ENCODE results near the gene BLOC1S2.
A peak's percentile ranks its signal among the peaks of the same experiment; 100 is the strongest.

Gene BLOC1S2

DNA sequence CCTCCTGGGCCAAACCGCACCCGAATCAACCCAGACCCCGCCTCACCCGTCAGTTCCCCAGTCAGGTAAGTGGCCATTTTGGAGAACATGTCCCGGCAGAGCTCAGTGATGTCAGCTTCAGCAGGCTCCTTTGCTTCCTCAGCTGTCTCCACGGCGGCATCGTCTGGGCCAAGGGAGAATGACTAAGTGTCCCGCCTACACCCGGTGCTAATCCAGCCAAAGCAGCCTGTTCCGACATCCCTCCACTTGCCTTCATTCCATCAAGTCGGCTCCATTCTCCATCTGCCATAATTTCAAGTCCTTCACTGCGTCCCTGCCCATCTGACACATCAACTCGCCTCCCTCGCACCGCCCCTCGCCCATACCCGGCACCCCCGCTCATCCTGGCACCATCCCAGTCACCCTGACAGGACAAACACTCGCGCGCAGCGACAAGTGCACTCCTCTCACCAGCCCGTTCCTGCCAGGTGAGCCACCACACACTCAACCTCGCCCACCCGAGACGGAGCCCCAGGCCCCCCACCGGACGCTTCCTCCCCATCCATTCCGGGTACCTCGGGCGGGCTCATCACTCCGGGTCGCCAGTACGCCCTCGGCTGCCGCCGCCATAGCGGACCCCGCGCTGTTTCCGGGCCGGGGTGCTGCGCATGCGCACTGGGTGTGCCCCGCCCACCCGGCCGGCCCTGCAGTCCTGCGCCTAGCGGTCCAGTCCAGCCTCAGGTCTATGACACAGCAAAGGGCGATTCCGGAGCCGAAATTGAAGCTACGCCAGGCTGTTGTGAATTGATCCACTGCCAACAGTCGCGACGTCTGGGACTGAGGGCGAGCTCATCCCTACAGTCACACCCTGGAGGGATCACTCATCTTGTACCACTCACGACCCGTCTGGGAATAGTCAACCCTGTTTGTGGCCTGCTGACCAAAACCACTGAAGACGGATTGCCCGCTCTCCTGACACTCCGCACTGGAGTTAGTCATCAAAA lies at the start of gene BLOC1S2:
Gene BLOC1S2, minus strand, starts transcription at position 630 of the 983 bp plus-strand sequence. Its CDS starts 21 bp downstream, at position 609.
- TF ChIP-seq CTCF (IDR thresholded peaks at IDR 0.05; ENCODE audit: extremely low read depth, insufficient read depth, missing control alignments) = no peak
- in situ Hi-C loops (cut with MboI; ENCODE audit: low pct_unique_long_range_greater_than_20kb, low sequenced_read_pairs, unreplicated experiment) = no loop called here
- peak; percentile 95 for DNase-seq (ENCODE audit: low spot score)

GRCh38 chr10:100334762-100335161 lies 48.3 kb upstream of the BLOC1S2 start:
- no peak for DNase-seq (ENCODE audit: low spot score)
- TF ChIP-seq CTCF (IDR thresholded peaks at IDR 0.05; ENCODE audit: extremely low read depth, insufficient read depth, missing control alignments) = no peak
- in situ Hi-C loops (cut with MboI; ENCODE audit: low pct_unique_long_range_greater_than_20kb, low sequenced_read_pairs, unreplicated experiment) = loop anchor here (10.0 kb wide), 1 partner anchor 180 kb away; the partner anchor contains the start of gene SEC31B

GRCh38 chr10:100333661-100334440 lies 47.4 kb upstream of the BLOC1S2 start:
- DNase-seq (ENCODE audit: low spot score) = no peak
- in situ Hi-C loops (cut with MboI; ENCODE audit: low pct_unique_long_range_greater_than_20kb, low sequenced_read_pairs, unreplicated experiment) = loop anchor here (10.0 kb wide), 1 partner anchor 181 kb away; the partner anchor contains the start of gene SEC31B
- TF ChIP-seq CTCF (IDR thresholded peaks at IDR 0.05; ENCODE audit: extremely low read depth, insufficient read depth, missing control alignments) = no peak

- no peak for TF ChIP-seq CTCF (IDR thresholded peaks at IDR 0.05; ENCODE audit: extremely low read depth, insufficient read depth, missing control alignments)
- DNase-seq (ENCODE audit: low spot score) = no peak
- in situ Hi-C loops (cut with MboI; ENCODE audit: low pct_unique_long_range_greater_than_20kb, low sequenced_read_pairs, unreplicated experiment) = loop anchor here (10.0 kb wide), 1 partner anchor 182 kb away; the partner anchor contains the start of gene SEC31B
Observed at GRCh38 chr10:100333106-100333505, 46.6 kb upstream of the BLOC1S2 start.

DNA sequence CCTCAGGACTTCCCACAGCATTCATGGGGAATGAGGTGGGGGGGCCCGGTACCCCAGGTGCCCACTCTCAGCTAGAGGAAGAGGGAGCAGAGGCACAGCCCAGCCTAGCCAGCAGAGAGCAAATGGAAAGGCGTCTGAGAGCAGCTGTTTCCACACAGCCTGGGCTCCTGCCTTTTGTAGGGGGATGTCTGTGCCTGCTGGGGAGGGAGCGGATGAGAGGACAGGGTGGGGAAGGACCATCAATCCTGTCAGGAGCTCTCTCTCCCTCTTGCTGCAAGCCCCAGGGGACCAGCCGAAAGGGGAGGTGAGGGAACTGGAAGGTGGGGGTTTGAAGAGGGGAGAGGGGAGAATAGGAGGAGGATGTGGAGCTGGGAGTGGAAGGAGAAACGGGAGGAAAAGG lies 43.6 kb upstream of the BLOC1S2 start, which contains the start of gene PKD2L1:
Gene PKD2L1, minus strand, starts transcription at position 150 of the 400 bp plus-strand sequence. Its CDS starts 125 bp downstream, at position 25.
- in situ Hi-C loops (cut with MboI; ENCODE audit: low pct_unique_long_range_greater_than_20kb, low sequenced_read_pairs, unreplicated experiment) = loop anchor here (10.0 kb wide), 1 partner anchor 185 kb away; the partner anchor contains the start of gene SEC31B
- DNase-seq (ENCODE audit: low spot score) = no peak
- no peak for TF ChIP-seq CTCF (IDR thresholded peaks at IDR 0.05; ENCODE audit: extremely low read depth, insufficient read depth, missing control alignments)

DNA sequence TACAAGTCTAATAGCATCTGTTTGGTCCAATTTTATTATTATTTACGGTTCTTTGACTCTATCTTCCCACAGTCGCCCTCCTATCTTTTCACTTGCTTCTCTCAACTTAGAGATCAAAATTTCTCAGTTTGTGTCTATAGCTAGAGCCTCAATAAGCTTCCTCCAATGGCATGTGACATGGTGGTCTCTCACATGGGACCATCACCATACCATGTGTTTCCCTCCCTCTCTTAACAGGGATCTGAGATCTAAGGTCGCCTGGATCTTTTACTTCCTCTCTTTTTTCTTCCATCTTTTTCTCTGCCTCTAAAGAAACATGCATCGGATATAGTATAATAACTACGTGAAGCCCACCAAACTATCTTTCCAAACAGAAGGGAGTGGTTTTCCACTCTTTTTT lies 41.7 kb upstream of the BLOC1S2 start:
- in situ Hi-C loops (cut with MboI; ENCODE audit: low pct_unique_long_range_greater_than_20kb, low sequenced_read_pairs, unreplicated experiment) = no loop called here
- TF ChIP-seq CTCF (IDR thresholded peaks at IDR 0.05; ENCODE audit: extremely low read depth, insufficient read depth, missing control alignments) = no peak
- DNase-seq (ENCODE audit: low spot score) = no peak
